C4-2B (cell line): Measurements from ENCODE around the gene REXO4.
A peak's percentile ranks its signal among the peaks of the same experiment; 100 is the strongest.

ENCODE experiments used
- H3K27ac ChIP-seq: fragments of 450-650 bp; 2 replicates; pipeline ENCODE4 v1.5.1; 2017
- ZFX ChIP-seq: fragments of 450-650 bp; IDR thresholded peaks from 2 replicates; pipeline ENCODE4 v1.6.1; 2017
- TF ChIP-seq, protein P1 (sequence below): fragments of 450-650 bp; conservative IDR thresholded peaks from 2 replicates; pipeline ENCODE4 v1.5.1; 2017; ENCODE audit warnings: mild to moderate bottlenecking

REXO4 gene

DNA sequence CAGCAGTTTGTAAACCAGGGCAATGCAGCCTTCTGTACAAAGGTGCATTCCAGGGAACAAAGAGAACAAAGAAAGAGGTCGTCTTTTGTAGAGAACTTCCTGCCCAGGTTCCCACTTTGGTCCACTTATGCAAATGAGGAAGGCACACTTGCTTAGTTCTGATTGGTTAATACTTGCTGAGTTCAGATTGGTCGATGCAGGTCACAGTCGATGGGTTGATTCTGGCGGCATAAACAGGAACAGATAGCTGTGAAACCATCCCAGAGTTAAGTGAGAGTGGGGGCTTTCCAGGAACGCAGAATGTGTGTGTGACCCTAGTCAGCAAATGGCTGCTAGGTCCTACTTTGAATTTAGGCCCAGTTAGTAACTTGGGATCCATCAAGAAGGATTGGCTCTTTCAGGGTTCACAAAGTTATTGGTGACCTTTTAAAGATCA lies 2.6 kb upstream of the REXO4 start:
- TF ChIP-seq ZFX, result no peak
- TF ChIP-seq, protein P1, sequence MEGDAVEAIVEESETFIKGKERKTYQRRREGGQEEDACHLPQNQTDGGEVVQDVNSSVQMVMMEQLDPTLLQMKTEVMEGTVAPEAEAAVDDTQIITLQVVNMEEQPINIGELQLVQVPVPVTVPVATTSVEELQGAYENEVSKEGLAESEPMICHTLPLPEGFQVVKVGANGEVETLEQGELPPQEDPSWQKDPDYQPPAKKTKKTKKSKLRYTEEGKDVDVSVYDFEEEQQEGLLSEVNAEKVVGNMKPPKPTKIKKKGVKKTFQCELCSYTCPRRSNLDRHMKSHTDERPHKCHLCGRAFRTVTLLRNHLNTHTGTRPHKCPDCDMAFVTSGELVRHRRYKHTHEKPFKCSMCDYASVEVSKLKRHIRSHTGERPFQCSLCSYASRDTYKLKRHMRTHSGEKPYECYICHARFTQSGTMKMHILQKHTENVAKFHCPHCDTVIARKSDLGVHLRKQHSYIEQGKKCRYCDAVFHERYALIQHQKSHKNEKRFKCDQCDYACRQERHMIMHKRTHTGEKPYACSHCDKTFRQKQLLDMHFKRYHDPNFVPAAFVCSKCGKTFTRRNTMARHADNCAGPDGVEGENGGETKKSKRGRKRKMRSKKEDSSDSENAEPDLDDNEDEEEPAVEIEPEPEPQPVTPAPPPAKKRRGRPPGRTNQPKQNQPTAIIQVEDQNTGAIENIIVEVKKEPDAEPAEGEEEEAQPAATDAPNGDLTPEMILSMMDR, result no peak
- H3K27ac ChIP-seq, result no peak overlapping the region

DNA sequence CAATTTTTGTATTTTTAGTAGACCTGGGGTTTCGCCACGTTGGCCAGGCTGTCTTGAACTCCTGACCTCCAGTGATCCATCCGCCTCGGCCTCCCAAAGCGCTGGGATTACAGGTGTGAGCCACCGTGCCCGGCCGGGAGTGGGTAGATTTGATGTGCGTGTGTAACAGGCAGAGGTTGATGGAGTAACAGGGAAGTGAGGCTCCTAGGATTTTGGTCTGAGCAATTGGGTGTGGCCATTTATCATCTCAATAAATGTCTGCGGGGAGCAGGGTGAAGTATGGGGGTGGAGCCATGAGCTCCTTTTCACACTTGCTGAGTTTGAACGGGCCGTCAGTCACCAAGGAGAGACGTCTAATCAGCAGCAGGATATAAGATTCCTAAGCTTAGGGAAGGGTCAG lies 1.2 kb upstream of the REXO4 start:
- no peak overlapping the region; the same call in 1 of the 2 replicates for H3K27ac ChIP-seq
- TF ChIP-seq ZFX, result no peak
- TF ChIP-seq, protein P1, result no peak

DNA sequence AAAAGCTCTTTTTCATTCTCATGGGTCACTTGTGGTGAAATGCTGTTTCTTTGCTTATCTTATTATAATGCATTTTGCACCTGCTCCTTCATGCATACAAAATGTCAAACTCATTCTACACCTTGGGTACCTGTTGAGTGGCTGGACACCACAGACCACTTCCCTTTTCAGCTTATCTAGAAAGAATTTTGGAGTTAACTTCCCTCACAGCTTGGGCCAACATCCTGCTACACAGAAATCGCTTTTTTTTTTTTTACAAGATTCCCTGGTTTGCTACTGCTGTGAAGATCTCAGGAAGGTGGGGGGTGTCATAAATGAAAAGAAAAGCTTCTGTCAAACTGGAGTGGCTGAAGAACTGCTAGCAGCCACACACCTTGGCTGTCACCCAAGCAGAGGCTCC lies 2.6 kb downstream of the REXO4 start:
- TF ChIP-seq ZFX, result no peak
- TF ChIP-seq, protein P1, result no peak
- no peak overlapping the region for H3K27ac ChIP-seq

DNA sequence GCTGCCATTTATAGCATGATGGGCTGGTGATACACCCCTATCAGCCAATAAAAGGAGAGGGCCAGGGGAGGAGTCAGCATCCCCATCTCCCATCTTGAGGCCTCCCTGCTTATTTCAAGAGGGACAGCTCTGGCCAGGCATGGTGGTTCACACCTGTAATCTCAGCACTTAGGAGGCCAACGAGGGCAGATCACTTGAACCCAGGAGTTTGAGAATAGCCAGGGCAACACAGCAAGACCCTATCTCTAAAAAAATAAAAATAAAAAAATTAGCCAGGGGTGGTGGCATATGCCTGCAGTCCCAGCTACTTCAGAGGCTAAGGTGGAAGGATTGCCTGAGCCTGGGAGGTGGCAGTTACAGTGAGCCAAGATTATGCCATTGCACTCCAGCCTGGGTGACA lies 9.8 kb downstream of the REXO4 start:
- no peak overlapping the region for H3K27ac ChIP-seq
- TF ChIP-seq, protein P1, result no peak
- no peak for TF ChIP-seq ZFX

DNA sequence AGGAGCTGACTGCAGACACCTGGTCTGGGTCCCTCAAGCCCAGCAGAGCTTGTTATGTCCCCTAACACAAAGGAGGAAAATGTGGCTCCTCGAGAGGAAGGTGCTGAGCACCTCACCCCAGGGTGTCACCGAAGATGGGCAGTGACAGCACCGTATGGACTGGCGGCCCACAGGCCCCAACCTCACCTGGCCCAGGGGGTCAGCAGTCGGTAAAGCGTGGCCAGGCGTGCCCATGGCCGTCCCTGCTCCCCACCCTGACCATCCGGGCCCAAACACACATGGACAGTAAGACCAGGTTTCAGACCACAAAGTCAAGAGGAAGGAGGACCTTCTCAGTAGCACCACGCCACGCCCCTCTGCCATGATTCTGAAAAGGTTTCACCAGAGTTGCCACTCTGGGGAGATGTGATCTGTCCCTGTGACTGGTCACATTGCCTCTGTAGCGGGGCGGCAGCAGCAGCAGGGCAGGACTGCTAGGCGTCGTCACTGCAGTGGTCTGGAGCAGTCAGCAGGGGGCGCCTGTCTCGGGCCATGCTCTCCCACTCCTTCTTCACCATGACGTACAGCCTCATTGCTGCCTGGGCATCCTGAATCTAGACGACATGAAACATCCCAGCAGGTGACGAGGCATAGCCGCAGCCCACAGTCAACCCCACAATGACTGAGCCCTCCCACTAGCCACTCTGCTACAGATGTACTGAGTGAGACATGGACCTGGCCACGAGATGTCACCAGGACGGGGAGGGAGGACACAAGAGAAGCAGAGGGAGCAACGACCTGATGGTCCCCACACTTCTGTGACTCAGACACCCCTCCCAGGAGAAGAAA lies 11.1 kb downstream of the REXO4 start:
- TF ChIP-seq ZFX, result no peak
- TF ChIP-seq, protein P1, result peak; percentile 97
- H3K27ac ChIP-seq, result no peak overlapping the region

DNA sequence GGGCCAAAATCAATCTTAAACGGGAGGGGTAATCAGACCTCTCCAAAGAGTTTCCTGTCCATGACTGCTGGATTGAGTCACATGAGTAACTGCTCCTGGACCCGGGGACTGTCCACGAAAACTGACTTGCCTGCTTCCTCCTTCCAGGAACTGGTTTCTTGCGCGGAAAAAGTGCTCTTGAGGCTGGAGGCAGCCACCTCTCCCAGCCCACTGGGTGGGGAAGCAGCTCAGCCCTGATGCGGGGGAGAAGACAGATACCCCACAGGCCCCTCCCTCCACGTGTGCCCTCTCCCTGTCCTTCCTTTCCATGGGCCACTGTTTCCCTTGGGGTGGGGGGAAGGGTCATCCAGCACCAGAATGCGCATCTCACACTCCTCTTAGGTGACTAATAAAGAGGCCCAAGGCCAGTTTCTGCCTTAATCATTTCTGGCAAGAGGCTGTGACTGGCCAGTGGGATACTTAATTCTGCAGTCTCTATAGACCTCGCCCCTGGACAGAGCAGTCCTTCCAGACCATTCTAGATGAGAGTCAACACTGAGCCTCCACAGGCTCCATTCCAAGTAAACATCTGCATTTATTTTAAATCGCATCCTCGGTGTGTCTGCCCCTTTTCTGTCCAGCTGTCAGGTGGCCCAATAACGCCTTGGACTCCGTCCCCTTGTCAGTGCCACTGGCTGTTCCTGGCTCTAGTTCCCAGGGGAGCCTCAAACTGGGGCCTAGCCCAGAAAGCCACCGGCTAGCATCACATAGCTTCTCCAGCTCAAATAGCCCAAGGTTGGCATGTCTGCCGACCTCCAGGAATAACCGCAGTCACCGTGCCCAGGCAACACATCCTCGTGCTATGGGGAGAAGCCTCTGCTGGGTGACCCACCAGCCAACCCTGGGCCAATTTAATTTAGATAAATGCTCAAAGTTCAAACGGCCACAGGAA lies 12.0 kb downstream of the REXO4 start:
- no peak overlapping the region for H3K27ac ChIP-seq
- TF ChIP-seq, protein P1, result no peak
- no peak for TF ChIP-seq ZFX

DNA sequence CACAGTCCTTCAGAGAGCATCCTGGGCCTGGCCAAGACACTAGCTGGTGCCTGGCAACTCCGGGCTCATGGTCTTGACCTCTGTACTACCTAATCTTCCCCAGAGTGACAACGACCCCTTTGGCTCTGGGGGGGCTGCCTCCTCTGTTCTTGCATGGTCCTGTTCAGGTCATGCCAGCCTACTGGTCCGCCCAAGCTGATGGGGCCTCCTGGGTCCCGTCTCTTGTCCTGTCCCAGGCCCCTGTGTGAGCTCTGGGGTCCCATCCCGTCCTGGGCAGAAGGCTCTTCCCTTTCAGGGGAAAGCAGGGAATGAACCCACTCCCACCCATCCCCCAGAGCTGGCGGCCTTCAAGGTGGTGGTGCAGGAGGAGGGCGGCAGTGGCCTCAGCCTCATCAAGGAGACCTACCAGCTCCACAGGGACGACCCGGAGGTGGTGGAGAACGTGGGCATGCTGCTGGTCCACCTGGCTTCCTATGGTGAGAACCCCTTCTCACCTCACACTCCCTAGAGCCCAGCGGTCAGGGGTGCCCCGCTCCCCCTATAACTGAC lies 13.3 kb downstream of the REXO4 start:
- no peak overlapping the region for H3K27ac ChIP-seq
- TF ChIP-seq ZFX, result no peak
- TF ChIP-seq, protein P1, result no peak
